Loucy (cell line): ENCODE measurements around the gene NCAPD2.

Source experiments
- CTCF ChIP-seq: fragments of 200-600 bp; sonication (generic); conservative IDR thresholded peaks from 2 replicates; pipeline ENCODE4 v1.5.1; 2014; ENCODE audit warnings: mild to moderate bottlenecking, antibody characterized with exemption, low read length
- EZH2phosphoT487 ChIP-seq: fragments of 200-600 bp; IDR thresholded peaks from 2 replicates; pipeline ENCODE4 v1.6.1; 2018; ENCODE audit warnings: antibody characterized with exemption, mild to moderate bottlenecking, moderate library complexity, borderline replicate concordance

GRCh38 chr12:6567112-6567670, 73.3 kb downstream of the NCAPD2 start:
- TF ChIP-seq CTCF = no peak
- TF ChIP-seq EZH2phosphoT487 = no peak
